Medulla oblongata (tissue), 1 donor: ENCODE measurements around the gene RBP3.

Experiments
- DNase-seq: peaks from one replicate; pipeline ENCODE4 v3.0.0-alpha.2; 2015; ENCODE audit errors: extremely low spot score

Gene RBP3

DNA sequence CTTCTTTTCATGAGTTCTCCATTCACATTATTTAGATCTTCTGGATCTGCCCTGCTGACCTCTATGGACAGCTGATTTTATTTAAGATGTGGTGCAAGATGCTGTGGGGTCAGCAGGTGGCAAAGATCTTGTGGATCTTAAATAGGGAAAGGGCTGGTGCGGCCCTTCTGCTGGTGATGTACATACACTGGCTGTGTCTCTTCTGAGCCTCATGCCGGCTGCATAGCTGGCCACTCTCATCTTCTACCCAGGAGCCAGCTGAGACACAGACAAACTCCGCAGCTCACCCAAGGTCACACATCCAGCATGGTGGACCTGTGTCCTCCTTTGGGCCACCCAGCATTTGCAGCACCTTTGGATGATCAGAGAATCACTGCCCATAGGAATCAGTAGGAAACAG, 9.7 kb downstream of the RBP3 start:
- DNase-seq: no peak

DNA sequence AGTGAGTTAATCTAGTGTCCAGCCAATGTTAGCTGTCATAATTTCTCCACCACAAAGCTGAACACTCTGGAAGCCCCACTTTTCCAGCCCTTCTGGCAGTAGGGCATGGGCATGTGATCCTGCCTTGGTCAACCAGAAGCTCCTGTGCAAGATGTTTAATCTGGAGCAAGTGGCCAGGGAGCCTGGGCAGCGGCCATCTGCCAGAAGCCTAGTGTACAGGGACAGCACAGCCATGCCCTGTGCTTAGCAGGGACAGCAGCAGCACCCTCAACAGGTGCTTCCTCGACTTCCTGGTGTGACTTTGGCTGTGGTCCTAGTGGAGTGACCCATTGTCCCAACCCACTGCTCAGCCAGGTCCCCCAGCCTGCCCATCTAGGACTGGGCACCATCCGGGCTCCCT, 10.3 kb downstream of the RBP3 start:
- DNase-seq: no peak

DNA sequence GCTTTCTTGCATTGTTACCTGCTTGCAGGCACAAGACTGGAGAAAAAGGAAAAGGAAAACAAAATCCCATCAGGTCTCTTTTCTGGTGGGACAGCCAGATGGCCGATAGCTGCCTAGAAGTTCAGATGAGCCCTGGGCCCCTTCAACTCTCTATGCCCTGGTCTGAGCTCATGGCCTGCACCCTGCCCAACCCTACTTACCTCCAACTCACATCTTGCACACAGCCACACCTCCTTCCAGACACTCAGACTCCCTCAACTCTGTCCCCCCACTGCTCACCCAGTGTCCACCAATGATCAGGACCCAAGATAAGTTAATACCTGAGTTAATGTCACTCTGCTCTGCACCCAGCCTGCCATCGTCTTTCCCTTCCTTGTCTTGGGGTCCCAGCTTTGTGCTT, 10.9 kb downstream of the RBP3 start:
- DNase-seq: no peak

DNA sequence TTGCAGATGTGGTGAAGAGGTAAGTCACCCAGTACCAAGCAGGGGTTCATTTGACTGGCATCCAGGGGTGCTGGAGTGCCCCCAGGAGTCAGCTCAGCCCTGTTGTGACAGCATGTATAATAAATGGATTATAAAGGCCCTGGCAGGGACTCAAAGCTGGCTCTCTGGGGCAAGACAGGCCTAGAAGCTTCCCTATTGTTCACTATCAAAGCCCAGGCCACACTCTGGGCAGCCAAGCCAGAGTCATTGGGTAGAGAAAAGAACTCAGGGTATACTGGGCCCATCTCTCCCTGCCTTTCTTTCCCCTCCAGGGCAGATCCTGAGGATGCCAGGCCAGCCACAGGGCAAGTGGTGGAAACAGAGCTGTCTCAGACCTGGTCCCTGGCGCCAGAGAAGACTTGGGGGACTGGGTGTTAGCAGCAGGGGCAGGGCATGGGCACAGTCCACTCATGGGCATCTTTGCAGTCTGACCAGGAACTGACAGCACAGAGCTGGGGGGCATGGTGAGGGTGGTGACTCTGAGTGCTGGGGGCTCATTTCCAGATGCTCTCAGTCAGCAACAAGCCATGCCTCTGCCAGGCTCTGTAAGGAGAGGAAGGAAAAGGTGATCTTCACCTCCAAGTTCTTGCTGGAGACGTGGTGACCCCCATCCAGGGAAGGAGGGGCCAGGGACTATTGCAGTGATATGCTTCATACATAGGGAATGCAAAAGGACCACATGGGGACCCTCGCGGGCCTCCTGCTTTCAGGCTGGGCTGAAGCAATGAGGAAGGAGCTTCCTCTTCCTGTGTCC, 11.7 kb downstream of the RBP3 start:
- peak; percentile 48 for DNase-seq

DNA sequence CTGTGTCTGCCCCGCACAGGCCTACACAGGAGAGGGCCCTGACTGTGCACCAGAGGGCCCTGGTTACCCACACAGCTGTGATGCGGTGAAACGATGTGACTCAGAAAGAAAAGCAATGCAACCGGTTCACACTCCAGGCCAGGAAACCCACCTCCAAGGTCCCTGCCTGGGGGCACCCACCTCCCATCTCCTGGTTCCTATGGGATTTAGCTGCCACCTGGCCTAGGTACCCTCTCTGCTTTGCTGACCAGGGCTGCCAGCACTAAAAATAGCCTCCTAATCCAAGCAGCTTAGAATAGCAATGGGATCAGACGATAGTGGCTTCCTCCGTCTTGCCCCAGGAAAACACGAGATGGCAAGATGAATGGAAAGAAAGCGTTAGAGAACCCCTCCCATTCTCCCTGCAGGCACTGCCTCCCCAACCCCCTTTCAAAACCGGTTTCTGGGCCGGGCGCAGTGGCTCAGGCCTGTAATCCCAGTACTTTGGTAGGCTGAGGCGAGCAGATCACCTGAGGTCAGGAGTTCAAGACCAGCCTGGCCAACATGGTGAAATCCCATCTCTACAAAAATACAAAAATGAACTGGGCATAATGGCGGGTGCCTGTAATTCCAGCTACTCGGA, 12.4 kb downstream of the RBP3 start:
- no peak for DNase-seq

DNA sequence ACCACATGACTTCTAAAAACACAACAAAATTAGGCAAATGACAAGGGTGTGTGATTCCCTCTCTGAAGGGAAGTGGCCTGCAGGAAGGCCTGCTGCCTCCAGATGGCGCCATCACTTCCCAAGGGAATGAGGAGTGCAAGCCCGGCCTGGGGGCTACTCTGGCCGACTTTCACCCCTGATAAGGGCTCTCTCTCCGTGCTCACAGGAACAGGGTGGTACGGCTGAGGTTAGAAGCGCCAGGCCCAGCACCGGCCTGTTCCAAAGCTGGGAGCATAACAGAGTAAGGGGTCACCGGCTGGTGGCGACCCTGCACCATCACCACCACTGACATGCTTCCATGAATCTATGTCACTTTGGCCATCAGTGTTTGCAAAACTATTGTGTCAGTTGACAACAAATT, 13.1 kb downstream of the RBP3 start:
- peak; percentile 54 for DNase-seq

DNA sequence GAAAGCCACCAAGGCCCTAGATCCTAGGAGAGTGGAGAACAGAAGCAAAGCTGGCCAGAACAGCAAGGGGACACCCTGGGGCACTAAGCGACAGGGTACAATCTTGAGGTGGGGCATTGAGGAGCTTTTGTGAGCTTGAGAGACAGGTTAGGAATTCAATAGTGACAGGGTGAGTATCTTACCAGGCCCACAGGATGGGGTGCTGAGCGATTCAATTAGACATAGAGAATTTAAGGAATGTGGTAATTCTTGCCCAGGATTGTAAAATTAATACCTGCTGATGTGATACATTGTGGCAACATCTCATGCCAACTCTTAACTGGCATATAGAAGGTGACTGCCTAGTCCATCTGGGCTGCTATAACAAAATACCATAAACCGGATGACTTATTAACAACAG, 14.0 kb downstream of the RBP3 start:
- DNase-seq: no peak

DNA sequence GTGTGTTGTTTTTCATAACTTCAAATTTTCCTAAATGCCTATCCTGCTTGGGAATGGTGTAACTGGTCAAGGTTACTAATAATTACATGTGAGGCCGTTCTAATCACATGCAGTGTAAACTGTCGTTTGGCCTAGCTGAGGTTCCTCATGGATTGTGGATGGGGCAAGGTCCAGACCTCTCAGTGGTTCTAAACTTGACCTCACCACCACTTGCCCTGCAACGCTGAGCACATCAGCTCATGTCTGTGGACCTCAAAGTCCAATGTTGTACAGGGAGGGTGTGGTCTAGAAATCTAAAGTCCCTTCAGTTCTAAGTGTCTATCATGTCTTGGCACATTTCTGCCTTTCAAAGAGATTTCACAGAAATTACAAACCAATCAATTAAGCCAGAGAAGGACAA, 15.6 kb downstream of the RBP3 start:
- DNase-seq: no peak

DNA sequence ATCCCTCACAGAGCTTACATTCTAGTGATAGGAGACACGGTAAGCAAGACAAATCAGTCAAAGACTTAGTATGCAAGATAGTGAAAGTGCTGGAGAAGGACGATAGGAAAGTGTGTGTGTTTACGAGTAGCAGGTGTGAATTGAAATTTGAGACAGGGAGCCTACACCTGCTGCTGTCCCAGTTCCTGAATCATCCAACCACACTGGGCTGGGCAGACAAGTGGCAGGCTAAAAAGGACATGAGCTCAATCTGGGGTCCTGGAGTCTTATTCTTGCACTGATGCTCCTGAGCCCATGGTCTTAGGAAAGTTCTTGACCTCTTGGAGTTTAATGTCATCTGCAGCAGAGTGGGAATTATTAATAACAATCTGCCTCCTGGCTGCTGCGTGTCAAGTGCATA, 16.2 kb downstream of the RBP3 start:
- DNase-seq: no peak

DNA sequence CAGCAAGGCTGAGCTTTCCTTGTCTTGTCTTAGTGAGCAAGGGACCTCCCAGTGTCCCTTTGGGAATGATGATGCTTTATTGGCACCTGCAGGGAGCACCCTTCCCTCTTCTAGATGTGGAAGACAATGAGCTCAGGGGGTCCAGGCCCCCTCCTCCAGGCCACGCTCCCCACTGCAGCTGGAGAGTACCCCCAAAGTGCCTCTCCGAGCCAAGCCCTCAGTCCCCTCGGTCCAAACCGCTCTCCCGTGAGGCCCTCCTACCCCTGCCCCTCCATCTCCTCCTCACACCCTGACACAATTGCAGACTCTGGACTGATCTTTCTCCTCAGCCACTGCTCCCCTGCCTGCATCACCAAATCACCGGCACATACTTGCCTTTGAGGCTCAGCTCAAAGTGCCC, 16.7 kb downstream of the RBP3 start:
- DNase-seq: no peak

DNA sequence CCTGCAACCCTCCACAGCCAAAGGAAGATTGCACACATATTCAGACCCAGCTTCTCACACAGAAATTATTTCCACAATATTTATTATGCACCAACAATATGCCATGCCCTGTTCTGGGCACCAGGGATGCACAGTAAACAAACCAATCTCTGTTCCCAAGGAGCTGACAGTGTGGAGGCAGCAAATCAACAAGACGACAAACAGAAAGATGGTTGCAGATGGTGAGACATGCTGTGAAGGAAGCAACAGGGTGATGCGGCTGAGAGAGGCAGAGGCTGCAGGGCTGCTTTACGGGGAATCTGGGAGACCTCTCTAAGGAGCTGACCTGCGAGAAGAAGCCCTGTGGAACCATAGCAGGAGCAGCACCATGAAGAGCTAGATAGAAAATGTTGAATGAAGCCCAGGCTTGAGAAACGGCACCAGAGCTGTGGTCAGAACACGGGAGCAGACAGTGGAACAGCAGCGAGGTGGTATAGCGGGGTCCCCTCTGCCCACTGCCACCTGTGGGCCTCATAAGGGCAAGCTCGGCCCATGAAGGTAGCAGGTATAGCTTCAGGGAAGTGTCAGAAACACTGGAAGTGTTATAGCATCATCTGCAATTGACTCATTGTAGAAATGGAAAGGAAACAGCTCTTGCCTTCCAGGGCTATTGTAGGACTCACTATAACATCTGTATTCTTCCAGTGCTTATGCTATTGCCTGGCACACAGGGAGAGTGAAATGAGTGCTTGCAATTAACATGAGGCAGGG, 17.4 kb downstream of the RBP3 start:
- no peak for DNase-seq

DNA sequence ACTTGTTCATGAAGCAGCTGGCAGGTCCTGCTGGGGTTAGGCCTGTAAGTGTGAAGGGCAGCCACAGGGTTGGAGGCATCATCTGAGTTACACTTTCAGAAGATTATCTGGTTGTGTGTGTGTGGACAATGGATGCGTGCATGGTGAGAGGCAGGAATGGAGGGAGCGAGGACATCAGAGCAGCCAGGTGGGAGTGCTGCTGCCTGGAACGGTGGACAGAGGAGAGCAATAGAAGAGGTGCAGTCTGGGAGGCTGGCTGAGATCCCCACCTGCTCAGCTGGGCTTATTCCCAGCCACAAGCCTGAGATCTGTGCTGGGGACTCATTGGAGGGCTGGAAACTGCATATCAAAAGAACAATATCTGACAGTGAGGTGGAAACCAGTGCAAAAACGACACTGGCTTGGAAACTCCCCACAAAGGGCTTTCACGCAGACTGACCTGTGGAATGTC, 18.0 kb downstream of the RBP3 start:
- no peak for DNase-seq

DNA sequence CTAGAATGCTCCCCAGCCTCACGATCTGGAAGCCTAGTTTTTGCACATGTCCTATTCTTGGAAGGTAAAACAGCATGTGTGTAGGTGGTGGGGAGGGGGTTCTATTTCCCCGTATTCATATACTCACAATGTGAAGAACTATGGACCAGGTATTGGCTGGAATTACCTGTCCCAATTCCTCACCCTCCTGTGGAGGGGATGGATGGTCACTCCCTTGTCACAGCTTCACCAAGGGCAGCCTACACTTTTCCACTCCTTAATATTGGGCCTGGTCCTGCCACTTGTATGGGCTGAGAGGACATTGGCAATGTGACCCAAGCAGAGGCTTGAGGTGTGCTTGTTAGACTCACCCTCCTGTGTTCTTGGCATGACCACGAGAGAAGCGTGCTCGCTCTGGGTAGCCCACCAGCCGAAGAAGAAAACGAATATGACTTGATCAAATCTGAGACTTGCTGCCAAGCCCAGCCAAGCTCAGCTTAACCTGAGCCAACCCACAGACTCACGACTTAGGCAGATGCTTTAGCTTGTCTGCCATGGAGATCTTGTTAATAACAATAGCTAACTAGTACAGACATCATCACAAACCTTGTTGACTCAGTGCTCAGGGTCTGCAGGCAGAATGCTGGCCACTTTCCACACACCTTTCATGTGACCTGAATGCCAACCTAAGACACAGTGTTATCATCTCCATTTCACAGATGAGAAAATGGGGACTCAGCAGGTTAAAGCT, 18.7 kb downstream of the RBP3 start:
- DNase-seq: no peak

DNA sequence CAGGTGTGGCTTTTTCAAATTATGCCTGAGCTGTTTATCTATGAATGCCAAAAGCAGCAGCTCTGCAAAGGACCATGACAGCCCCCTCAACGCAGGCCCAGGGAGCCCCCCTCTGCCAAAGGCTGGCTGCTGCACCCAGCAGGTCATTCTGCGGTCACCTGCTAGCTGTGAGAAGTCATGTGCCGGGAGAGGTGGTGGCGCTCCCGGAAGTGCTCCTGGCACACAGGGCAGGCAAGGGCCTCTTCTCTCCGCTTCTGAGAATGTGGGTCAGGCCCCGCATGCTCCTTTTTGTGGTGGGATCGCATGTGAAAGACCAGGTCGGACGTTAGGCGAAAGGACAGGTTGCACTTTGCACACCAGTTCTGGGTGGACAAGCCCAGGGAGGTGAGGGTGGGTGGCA, 19.5 kb downstream of the RBP3 start:
- DNase-seq: no peak

DNA sequence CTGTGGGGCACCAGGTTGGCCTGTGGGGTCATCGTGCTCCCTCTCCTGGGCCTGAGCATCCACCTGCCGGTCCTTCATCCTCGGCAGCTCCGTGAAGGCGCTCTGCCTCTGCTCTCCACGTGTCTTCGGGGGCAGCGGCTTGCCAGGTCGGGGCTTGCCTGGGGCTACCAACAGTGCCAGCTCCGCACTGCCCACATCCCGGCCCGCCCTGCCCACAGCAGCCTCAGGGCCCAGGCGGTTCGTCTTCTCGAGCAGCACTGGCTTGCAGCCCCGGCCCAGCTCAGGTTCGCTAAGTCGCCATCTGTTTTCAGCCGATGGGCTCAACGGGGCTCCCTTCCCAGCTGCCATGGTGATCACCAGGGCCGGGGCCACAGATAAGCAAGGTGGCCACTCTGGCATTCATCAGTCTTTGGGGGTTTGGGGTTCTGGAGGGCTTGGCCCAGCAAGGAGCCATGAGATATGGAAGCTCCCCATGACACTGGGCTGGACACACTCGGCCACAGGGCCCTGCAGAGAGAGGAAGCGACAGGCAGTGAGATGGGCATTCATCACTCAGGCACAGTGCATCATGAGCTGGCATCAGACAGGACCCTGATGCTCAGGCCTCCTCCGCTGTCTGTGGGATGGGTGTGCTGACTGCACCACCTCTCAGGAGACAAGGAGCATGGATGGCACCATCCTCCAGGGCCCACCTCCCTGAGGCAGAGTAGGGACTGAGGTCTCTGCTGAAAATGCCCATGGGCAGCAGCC, 20.4 kb downstream of the RBP3 start:
- DNase-seq: no peak

DNA sequence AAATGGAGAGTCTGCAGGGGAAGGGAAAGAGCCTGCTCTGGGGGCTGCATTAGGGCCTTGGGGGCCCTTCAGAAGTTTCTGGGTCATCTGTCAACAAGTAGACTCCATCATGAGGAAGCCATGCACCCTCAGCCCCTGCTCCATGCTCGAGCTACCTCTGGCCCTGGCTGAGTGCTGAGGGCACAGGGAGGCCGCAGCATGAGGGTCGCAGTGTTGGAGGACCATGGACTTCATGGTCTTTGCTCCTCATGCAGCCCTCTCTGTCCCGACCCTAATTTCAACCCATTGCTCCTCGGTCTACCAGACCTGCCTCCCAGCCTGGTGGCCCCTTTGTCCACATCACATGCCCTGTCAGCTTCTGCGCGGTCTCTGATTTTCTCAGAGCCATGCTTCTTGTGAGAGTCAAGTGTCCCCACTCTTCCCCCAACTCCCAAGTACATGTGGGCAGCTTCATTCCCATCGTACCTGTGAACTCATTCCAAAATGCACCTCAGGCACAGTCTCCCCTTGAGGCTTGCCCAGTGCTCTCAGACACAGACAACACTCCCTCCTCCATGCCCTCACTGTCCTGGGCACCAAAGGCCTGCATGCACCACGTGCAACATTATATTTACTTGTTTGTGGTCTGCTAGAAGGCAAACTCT, 21.2 kb downstream of the RBP3 start:
- no peak for DNase-seq

DNA sequence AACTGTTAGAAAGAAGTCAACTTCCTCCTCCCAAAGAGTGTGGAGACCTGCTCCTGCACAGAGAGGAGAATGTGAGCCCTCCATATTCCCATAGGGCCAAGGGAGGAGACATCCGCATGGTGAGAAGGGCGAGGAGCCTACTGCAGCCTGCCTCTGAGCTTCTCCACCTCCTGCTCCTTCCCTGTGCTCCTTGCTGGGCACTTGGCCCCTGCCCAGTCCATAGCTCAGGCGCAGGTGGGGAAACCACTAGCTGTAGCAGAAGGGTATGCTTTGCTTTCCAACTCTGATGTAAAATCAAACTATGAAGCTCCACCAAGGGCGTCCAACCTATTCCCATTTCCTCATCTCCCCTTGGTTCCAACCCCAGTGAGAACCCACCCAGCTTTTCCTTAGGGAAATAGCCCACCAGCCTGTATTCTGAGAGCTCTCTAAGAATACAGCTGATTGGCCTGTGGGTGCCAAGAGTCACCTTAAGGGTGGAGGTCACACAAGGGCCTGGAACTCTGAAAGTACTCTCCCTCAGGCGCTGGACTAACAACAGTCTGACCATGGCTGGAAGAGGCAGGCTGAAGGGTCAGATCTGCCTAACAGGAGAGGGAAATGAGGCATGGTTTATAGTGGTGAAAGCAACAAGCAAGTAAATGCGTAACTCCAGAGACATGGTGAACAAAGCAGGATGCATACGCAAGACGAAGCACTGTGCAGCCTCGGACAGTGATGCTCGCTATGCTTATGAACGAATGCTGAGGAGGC, 22.0 kb downstream of the RBP3 start:
- DNase-seq: no peak

DNA sequence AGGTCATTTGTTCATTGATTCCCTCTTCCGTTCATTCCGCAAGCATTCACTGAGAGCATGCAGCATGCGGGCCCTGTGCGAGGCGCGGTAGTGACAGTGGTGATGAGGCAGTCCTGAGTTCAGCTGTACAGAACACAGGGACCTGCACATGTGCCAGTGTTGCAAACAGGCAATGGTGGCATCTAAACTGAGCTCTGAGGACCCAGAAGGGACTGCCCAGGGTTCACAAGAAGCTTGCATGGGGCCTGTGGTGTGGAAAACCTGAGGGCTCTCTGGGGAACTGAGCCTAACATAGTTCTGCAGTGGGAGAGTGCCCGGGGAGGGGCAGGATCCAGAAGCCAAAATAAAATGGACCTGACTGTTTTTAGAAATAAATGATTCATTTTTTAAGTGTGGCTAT, 22.7 kb downstream of the RBP3 start:
- no peak for DNase-seq

DNA sequence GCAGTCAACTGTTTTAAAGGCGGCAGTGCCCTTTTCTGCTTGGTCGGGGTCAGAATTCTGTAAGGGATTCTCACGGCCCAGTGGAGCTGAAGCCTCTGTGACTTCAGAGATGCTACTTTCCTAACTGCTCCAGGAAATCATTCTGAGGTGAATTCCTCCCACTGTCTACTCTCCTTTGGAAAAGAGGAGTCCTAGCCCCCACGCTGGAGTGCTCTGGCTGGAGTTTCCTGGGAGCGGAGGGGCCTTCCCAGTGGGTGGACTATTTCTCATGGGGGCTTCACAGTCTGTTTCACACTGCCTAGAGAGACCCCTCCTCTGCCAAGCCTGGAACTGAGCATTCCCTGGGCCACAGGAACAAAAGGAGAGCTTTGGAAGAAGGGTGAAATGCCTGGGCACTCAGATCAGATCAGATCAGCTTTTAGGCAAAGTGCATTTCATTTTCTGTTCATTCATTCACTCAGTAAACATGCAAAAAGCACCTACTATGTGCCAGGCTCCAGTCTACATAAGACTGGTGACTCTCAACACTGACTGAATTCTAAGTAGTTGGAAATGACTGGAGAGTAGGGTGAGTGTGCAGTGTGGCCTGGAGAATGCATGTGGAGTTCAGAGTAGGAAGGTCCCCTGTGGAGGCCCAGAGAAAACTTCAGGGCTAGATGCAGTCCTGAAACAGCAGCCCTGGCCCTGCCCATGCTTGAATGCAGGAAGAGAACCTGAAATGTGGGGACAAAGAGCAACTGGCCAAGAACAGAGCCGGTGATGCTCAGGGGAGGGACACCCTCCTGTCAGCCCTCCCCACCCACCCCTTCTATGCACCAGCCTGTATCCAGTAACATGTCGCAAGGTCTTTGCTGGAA, 23.7 kb downstream of the RBP3 start:
- DNase-seq: no peak
